ENCODE results near the gene TSPYL1.
"Not testable (repeated sequence)": the region's sequence is repeated elsewhere in the genome, so short reads cannot be mapped to it uniquely, and the experiment has no call there.

The TSPYL1 gene

DNA sequence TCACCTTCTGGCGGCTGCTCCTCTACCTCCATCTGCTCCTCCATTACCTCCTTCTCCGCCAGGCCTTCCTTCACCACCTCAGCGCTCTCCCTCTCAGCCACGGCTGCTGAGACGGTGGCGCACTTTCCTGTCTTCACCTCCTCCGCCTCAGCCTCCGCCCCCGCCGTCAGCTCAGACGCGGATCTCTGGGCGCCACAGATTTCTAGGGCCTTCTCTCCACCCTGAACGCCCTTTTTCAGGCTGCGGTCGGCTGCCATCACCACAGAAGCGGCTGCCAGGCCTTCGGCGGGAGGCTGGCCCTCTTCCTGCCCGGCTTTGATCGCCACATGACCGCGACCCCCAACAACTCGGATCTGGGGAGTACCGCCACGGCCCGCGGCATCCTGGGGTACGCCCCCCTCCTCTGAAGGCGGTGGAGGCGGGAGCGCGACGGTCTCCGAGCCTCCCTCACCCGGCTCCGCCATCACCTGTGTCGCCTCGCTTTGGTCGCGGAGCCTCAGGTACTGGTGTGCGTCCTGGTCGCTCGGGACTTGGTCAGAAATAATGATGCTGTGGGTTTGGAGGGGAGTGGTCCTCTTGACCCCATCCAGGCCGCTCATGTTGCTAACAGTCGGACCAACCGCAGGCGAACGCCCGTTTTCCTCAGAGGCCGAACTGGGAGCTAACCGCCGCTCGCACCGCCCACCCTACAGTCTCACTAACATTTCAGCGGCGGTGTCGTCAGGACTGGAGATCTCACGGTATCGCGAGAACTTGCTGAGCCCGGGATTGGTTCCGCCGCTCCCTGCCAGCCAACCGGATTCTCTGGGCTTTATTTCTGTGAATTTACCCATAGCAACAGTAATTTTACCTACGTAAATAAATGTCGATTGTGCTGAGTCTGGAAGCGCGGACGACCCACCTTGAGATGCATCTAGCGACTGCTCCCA, at the start of gene TSPYL1:
TSS of gene TSPYL1 (minus strand) at position 699 of the 929 bp plus-strand sequence. CDS start at position 599, 100 bp downstream.
- peak; percentile 98 for DNase-seq

DNA sequence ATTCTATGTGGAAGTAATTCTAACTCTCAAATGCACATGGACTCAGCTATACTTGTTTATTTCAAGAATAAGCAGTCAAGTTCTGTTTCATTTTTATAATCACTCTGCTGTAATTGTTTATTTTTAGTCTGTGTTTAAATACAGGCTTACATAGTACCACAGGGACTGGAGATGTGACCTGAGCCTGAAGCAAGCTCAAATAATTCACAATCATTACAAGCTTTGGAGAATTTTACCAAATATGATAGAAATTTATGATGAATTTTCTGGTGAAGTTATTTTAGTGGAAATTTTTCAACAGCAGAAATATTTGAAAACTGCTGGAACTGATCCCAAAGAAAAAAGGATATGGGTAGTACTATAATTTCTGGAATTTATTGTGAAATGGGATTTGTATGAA, 49.4 kb upstream of the TSPYL1 start:
- no peak for DNase-seq

DNA sequence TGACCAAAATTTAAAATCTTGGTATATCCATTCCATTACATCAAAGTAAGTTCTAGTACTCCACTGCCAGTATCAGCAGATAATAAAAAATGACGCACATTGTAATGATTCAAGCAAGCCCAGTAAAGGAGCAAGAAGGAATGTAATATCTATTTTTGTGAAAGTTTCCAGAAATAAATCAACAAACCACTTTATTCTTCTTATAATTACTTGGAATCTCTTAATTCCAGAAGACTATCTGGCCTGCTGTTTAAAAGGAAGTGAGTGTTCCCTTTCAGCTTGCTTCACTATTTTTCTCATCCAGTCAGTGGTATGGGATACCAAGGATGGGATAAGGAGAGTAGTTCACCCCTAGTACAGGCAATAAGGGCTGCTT, 48.8 kb upstream of the TSPYL1 start:
- DNase-seq: no peak

DNA sequence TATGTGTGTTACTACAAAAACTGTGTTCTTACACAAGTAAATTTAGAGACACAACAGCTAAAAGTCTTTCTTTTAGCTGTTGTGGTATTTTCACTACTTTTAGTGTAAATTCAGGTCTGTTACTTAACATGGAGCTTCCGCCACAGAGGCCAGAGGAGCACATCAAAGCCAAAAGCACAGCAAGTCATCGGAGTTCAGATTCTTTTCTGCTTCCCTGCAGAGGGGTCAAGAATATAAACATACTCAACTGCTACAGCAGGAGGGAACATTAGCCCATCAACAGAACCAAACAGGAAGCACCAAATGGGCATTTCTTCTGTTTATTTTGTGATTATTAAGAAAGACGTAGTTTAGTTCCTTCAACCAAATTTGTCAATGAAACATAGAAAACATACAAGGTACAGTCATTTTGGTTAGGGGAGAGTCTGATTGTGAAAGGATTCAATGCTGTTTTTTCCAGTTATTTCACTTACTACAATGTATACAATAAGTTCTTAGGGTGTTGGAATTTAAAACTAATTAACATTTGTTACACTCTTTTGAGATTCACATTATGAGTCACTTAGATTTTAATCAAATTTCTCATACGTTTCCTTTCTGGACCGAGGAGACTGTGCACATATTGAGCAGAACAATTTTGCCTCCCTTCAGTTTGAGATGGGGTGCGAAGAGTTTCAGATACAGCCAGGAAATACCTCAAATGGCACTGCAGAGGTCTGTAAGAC, 48.2 kb upstream of the TSPYL1 start:
- peak; percentile 38 for DNase-seq

DNA sequence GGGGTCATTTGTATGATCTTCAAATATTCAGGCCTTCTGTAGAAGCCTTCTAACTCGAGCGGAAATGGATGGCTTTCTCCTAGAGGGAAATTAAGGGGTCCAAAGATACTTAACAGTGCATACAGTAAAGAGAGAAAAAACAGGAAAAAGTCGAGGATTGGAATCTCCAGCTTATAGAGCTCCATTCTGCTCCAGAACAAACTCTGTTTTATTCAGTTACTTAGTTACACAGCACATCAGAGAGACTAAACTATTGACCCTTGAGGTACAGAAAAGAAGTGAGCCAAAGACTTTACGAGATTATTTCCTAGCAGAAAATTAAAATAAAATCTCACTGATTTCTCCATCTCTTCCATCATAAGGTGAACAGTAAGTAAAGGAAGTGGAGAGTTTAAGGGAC, 47.3 kb upstream of the TSPYL1 start:
- no peak for DNase-seq

DNA sequence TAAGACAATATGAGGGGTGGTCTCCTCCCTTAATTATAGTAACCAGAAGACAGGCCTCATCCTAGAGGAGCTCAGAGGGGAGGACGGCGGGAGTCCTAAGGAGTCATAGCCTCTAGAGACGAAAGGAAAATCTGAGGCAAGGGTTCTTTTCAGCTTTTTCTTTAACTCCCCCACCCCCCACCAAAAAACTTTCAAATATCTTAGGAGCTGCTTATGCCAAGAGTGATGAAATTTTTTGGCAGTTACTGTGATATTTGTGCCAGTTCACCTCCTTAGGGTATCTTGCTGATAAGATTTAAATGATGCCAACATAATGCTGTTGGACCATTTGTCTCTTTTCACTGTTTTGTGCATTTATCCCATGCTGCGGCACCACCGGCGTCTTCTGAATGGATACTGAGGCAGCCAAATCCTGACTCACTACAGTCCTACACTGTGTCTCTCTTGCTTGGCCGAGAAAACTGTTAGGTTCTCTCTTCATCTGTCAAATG, 46.5 kb upstream of the TSPYL1 start:
- DNase-seq: no peak

DNA sequence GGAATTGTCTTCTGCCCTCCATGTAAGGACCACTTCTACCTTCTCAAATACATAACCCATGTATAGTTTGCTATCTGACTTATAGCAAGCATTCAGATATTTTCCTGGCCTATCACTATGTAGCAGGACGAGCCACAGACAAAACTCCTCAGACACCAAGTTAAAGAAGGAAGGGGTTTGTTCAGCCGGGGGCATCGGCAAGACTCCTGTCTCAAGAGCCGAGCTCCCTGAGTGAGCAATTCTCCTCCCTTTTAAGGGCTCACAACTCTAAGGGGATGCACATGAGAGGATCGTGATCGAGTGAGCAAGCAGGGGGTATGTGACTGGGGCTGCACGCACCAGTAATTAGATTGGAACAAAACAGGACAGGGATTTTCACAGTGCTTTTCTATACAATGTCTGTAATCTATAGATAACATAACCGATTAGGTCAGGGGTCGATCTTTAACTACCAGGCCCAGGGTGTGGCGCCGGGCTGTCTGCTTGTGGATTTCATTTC, 46.0 kb upstream of the TSPYL1 start:
- DNase-seq: not testable (repeated sequence)

DNA sequence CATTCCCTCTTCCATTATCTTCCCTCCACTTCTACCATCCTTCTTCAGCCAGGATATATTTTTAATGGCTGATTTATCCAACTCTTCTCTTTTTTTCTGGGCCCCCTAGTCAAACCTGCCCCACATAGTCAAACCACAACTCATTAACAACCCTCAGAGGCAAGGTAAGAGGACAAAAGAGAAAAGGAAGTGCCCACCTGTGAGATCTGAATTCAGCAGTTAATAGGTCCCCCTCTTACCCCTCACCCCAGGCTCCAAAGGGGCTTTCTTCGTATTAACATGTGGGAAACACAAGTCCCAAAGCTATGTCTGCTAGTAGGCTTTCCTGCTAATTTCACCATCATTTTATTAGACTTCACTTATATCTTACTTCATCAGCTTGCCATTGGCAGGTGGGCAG, 44.1 kb upstream of the TSPYL1 start:
- no peak for DNase-seq

DNA sequence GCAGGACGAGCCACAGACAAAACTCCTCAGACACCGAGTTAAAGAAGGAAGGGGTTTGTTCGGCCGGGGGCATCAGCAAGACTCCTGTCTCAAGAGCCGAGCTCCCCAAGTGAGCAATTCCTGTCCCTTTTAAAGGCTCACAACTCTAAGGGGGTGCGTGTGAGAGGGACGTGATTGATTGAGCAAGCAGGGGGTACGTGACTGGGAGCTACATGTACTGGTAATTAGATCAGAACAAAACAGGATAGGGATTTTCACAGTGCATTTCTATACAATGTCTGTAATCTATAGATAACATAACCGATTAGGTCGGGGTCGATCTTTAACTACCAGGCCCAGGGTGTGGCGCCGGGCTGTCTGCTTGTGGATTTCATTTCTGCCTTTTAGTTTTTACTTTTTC, 42.2 kb upstream of the TSPYL1 start:
- not testable (repeated sequence) for DNase-seq

DNA sequence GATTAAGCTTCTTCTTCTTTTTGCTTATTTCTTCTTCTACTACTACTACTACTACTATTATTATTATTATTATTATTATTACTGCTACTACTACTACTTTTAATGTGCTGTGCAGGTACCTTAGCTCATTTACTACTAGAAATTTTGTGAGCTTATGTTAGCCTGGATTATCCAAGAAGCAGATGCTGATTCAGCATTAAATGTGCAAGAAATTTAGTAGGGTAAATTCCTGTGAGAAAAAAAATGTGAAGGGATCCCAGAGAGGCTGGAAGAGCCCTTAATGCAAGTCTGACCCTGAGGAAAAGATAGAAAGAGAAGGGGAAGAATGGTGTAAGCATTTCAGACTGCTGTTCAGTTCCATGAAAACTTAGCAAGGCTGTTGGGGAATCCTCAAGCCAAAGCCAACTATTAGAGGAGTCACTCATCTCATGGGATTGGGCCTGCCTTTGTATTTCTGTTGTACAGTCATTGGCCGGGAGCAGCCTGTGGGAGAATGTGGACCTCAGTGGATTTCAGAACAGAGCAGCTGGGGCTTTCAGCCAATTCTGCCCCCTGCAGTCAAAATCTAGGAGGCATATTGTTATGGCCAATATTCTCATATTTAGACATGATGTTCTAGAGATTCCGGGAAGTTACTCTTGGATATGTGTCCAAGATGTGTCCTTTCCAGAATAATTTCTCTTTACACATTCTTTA, 37.2 kb upstream of the TSPYL1 start:
- DNase-seq: no peak

DNA sequence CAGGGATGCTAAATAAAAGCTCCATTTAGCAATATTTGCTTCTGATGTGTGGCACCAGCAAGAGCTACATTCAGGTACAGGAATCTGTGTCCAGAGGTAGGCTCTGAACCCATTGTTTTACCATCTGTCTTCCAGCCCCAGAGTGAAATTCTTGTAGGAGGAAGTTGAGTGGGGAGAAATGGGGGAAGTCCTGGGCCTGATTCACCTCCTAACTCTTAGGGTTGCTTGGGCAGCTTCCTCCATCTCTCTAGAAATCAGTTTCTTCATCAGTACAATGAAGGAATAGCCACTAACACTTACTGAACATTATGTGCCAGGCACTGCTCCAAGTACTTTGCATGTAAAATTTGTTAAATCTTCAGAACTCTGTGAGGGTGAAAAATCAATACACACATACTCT, 35.1 kb upstream of the TSPYL1 start:
- peak; percentile 87 for DNase-seq

DNA sequence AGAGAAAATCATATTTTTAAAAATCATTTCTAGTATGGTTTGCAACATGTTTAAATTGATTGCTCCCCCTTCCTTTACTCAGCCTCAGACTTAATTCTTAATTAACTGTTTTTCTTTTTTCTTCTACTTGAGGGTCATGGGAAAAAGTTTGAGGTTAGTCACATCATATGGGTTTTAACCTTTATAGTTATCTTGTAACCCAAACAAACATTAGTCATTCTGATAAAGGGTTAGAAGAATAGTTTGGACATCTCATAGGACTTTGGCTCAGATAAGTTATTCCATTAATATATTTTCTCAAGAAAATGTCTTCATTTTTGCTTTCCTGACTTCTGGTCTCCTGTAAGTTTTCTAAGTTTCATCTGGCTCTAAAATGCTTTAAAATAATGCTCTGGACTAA, 34.5 kb upstream of the TSPYL1 start:
- DNase-seq: no peak

DNA sequence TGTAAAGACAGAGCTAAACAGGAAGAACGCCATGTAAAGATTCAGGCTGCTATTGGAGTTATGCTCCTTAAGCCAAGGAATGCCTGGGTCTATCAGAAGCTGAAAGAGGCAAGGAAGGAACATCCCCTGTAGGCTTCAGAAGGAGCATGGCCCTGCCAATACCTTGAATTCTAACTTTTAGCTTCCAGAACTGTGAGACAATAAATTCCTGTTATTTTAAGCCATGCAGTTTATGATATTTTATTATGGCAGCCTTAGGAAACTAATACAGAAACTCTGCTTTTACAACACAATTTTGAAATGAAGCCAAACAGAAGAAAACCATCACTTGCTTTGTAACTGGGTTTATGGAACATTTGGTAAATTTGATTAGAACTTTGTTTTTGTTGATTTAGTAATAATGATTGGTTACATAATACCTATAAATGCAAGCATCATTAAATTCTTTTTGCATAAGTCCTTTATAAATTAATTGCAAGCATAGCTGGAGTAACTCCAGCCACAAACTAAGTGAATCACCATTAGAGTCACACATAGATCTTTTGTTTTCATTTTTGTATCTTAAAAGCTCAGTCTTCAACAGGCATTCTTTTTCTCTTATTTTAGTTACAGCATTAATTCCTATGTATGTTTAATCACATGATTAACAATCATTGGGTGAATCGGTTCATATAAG, 33.5 kb upstream of the TSPYL1 start:
- DNase-seq: peak; percentile 15

DNA sequence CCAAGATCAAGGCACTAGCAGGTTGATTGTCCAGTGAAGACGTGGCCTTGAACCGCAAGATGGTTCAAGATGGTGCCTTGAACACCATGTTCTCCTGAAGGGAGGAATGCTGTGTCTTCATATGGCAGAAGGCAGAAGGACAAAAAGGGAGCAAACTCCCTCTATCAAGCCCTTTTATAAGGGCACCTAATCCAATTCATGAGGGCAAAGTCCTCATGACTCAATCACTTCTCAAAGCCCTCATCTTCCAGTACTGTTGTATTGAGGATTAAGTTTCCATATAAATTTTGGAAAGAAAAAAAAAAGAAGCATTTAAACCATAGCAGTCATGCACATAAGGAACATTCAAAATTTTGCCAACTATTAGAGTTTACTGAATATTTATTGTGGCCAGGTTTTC, 29.9 kb upstream of the TSPYL1 start:
- no peak for DNase-seq

DNA sequence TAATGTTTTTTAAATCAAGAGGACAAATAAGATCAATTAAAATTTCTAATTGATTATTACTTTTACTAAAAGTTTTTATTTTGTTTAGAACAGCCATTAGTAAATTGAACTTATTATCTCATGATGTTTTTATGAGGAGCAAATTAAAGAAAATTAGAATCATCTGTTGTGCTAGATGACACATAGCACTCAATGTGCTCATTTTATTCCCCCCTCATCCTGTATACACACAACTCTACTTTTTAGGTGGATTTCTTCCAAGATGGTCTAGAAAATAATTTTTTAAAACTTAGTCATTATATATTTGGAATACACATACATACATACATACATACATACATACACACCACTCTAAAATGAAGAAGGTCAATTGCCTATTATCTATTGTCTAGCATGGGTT, 29.3 kb upstream of the TSPYL1 start:
- no peak for DNase-seq

DNA sequence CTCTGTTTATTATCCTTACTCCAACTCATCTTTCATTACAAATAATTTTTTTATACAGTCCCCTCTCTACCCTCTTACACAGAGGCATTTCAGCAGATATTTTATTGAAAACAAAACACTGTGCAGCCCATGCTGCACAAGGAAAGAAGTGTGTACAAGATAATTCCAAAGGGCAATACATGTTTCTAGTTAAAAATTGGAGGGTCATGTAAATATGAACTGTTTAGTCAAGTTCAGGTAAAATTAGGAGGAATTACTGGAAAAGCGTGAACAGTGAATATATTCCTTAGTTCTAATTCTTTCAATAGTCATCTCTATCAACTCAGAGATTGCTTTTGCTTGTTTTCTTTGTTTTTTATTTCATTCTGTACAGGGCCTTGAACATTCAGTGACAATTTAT, 27.9 kb upstream of the TSPYL1 start:
- no peak for DNase-seq

DNA sequence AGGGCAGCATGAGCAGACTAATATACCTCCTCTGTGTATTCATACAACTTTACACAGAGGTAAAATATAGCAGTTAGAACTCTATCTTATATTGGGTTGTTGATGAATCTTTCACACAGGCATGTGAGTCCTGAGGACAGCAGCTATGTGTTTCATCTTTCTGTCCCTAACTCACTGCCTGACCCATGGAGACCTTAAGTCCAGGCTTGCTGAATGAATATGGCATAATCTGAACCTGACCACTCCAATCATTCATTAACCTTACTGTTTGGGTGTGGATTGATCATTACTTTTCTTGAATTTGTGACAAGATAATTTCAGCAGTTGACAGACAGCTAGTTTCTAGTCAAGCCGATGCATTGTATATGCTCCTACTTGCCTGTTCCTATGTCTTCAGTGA, 27.3 kb upstream of the TSPYL1 start:
- no peak for DNase-seq

DNA sequence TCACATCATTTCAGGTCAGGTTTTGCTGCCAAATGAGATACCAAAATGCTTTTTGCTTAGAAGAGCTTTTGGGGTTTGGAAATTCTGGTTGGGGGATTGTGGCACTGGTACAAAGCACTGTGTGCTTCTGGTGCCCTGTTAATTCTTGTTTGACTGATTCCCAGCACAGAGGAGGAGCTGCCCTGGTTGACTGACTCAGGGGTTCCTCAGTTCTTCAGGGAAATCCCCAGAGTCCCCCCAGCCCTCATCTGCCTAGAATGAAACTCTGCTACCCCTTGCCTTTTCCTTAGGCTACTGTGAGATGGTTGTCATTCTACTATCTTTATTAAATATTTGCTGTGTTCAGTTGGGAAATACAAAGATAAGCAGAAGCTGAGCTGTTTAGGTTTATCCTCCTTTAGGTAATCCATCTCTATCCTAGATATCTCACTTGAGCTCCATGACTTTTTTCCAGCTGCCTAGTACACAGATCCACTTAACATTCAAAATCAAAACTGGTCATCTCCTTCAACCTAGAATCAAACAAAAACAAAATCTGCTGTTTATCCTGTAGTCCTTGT, 24.9 kb upstream of the TSPYL1 start:
- DNase-seq: no peak

DNA sequence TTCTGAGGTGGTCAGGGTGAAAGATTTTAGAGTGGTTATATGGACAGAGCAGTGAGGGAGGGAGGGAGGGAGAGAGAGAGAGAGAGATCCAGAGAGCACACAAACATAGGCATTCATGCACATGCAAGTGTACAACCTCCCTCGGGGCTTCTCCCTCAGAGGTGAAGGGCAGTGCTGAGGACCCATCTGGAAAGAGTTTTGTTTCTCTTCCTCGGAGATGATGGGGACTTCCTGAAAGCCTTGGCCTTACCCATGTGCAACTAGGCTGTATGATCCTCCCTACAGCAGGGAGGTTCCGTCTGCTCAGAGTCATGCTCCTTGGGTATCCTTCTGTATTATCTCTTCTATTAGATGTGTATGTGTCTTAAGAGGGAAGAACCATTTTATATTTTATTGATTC, 21.4 kb upstream of the TSPYL1 start:
- DNase-seq: no peak

DNA sequence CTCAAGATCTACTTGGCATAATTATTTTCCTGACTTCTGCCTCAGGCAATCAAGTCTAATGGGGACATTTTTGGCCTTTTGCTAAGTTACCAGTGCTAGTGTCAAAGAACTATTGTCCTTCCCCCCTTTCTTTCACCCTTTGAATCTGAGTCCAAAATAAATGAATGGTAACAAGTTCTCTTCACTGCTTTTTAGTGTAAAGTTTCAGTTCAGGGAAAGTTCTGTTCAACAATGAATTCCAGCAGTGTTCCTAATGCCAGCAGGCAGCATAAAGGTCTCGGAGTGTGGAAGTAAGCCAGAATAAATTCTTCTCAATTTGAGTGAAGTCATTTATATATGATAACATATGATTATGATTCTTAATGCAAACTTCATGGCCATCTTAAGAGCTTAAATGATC, 20.8 kb upstream of the TSPYL1 start:
- no peak for DNase-seq

DNA sequence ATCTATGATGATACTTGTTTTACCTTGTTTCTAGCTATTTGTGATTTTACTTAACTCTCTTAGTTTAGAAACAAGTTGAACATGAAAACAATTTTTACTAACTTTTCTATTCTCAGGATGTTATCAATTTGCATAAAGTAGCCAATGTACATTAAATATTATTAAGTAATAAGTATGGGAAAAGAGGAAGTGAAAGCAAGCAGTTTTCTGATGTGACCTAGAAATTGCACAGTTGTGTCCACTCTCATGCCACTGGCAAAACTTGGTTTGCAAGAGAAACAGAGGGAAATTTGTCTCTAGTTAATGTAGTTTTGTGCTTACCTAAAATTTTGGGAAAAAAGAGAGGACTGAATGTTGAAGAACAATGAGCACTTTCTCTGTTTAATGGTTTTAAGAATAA, 19.2 kb upstream of the TSPYL1 start:
- DNase-seq: peak; percentile 86

DNA sequence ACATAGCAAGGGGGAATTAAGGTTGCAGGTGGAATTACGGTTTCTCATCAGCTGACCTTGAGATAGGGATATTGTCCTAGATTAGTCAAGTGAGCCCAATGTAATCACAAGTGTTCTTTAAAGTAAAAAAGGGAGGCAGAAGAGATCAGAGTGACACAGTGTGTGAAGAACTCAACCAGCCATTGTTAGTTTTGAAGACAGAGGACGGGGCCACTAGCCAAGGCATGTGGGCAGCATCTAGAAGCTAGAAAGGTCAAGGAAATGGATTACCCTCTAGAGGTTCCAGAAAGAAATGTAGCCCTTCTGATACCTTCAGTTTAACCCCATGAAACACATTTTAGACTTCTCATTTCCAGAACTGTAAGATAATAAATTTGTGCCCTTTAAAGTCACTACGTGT, 18.5 kb upstream of the TSPYL1 start:
- DNase-seq: no peak
